Skin of body (tissue), 2 donors: ENCODE measurements around the gene FBN1. TPM values are rescaled to one million over a fixed set of nuclear protein-coding genes. Genes with fewer than 3 reads are reported as not detected.
A peak's percentile ranks its signal among the peaks of the same experiment; 100 is the strongest.

Experiments used
- DNase-seq: peaks from one replicate; lab custom pipeline; 2025; lab: John Stamatoyannopoulos, UW
- total RNA-seq: library from RNA; depleted of rRNA; stranded (reverse); fragments of >200 nt; gene quantifications from one replicate; pipeline ENCODE4 v1.2.3, GENCODE V29; 2014

Gene FBN1
- total RNA-seq, 1 donor from 2014 or later = 480 TPM

DNA sequence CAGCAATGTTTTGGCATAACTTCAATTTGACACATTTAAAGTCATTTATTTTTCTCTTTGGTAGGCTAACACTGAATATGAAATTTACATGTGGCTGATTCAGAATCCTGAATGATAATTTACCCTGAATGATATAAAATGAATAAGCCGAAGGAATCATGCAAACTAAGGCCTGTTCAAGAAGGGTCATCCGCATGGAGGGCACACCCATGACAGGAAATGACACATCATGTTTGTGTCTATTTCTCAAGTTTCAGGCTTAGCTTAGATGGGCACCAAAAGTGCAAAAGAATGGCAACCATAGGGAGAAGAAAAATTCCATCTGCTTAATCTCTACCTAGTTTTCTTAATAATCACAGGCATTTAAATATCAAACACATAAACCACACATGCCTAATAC lies 172.8 kb downstream of the FBN1 start:
- no peak for DNase-seq

GRCh38 chr15:48471073-48471472 lies 174.4 kb downstream of the FBN1 start:
- DNase-seq = no peak

DNA sequence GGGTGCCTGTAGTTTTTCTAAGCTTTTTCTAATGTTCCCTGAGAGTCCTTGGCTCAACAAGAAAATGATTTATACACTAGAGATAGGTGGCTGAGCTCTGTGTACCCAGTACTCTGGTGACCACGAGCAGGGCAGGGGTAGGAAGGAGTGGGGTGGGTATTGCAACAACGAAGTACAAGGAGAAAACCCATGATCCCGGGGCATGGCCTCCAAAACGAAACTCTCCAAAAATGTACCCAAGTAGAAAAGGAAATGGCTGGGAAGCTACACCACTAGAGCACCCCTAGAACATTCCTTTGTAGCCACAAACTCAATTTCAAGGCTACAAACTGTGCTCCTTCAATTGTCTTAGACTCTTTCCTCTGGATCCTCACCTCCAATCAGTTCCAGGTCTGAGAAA lies 175.4 kb downstream of the FBN1 start:
- no peak for DNase-seq

DNA sequence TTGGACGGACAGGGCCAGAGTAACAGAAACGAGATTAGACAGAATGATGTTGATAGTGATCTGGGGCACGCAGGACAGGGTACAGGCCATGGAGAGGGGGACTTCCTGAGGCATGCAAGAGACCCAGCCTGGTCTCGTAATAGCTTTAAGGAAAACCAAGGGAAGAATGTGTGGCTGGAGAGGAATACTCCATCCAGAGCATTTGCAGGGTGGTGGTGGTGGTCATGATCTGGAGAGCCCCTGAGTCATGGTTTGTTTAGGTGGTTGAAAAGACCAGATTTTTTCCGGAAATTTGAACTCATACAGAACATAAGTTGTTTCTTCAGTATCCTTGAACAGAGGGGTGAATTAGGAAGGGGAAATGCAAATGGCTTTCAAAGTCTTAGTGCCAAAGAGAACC lies 175.8 kb downstream of the FBN1 start:
- no peak for DNase-seq

GRCh38 chr15:48469271-48469670 lies 176.2 kb downstream of the FBN1 start:
- DNase-seq = no peak

GRCh38 chr15:48467801-48468200 lies 177.7 kb downstream of the FBN1 start:
- DNase-seq = no peak

- DNase-seq = no peak
Observed at GRCh38 chr15:48466820-48467219, 178.7 kb downstream of the FBN1 start.

DNA sequence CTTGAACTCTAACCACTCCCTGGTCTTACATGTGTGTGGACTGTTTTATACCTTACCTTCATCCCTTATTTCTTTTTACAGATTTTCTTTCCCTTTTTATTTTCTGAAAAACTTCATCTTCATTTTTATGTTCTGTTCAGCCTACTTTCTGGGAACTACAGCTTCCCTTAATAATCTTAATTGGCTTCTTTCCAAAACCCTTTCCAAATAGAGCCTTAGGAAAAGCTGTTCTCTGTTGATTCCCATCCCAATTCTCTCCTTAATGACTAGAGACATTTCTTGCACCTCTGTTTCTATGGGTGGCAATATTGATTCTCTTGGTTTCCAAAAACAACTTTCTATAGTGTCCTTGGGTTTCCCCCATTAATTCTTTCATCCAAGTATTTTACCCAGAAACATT lies 179.4 kb downstream of the FBN1 start:
- DNase-seq = no peak

GRCh38 chr15:48465410-48465809 lies 180.1 kb downstream of the FBN1 start:
- DNase-seq = no peak

GRCh38 chr15:48463366-48463880 lies 182.1 kb downstream of the FBN1 start:
- no peak for DNase-seq

DNA sequence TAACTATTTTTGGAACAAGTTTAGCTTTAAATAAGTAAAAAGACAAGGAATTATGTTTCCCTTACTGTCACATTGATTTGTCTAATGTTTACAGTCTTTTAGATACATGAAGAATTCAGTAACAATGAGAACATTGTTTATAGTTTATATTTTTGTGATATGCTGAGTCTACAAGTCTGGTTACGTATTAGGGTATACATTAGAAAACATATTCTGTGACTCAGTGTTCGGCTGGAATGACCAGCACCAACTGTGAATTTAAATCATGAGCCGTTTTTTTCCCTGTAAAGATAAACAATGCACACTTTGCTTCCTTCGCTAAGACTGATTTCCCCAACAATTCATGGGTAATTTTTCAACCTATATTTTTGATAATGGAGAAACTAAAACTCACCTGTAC lies 182.8 kb downstream of the FBN1 start:
- DNase-seq = no peak

DNA sequence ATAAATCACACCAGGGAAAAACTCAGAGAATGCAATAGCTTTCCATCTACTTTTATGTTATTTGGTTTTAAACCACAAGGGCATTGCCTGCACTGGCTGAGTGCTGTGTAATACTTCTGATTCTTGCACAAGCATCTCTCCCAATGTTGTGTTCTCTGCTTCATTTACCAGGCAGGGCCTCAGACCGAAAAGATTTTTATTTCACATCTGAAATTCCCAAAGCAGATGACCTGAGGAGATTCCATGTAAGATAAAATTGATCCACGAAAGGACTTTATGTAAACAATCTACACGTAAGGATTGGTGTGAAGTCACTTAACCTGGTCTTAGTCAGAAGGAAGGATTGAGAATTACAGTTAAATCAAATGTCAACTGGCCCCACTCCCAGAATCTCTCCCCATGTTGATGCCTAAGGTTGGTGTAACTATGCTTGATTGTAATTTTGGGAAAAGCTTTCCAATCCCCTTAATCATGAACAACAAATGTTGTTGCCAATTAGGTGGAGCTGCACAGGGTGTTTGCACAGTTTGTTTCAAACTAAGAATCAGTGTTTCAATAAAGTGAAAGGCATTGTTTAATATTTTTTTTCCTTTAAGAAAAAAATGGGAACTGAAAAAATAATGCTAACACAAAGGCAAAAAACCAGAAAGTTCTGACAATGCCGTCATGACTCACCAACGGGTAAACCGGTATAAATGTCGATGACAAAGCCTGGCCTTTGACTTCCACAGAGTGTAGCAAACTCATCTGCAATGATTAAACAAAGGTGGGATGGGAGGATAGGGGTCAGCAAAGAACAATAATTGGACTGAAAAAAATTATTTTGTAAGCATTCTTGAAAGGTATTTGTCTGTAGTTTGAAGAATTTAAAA lies 185.7 kb downstream of the FBN1 start:
- no peak for DNase-seq

- no peak for DNase-seq
Observed at GRCh38 chr15:48458876-48459275, 186.6 kb downstream of the FBN1 start.

GRCh38 chr15:48456134-48456533 lies 189.4 kb downstream of the FBN1 start:
- no peak for DNase-seq

- DNase-seq = peak; percentile 24
Observed at GRCh38 chr15:48451736-48452135, 193.8 kb downstream of the FBN1 start.

GRCh38 chr15:48451241-48451640 lies 194.3 kb downstream of the FBN1 start:
- DNase-seq = no peak

- DNase-seq = no peak
Observed at GRCh38 chr15:48449734-48450133, 195.8 kb downstream of the FBN1 start.

- no peak for DNase-seq
Observed at GRCh38 chr15:48447657-48448056, 197.9 kb downstream of the FBN1 start.

- no peak for DNase-seq
Observed at GRCh38 chr15:48447058-48447457, 198.5 kb downstream of the FBN1 start.

DNA sequence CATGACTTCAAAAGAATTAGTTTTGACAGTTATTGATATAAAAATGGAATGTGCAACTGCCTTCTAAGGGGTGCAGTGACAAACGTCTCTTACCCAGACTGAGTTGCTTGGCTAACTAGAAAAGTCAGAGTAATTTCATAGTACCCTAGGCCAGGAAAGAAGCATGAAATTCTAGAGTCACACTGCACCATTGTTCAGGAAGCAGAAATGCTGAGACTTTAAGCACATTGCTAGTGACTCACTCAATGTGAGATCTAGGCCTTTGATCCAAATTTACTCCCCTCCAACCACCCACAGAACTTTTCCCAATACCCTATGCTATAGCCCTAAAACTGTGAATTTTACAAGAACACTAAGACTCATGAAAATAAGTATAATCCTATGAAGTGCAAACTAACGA lies 203.5 kb downstream of the FBN1 start:
- no peak for DNase-seq

DNA sequence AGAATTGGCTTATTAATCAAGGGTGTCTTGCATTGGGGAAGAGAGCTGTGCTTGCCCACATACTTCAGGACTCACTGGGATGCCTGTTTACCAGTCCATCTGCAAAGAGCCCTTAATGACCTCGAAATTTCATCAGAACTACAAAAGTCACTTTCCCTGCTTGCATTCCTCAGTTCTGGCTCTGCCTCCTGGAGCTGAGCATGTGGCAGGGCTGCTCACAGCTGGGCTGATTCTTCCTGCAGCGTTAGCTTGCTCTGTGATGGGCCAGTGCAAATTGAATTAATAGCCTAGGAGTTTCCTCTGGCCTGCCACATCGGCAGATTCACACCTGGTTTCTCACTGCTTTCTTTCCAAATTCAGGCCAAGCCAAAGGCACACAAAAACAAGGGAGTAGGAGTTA lies 205.4 kb downstream of the FBN1 start:
- DNase-seq = no peak

DNA sequence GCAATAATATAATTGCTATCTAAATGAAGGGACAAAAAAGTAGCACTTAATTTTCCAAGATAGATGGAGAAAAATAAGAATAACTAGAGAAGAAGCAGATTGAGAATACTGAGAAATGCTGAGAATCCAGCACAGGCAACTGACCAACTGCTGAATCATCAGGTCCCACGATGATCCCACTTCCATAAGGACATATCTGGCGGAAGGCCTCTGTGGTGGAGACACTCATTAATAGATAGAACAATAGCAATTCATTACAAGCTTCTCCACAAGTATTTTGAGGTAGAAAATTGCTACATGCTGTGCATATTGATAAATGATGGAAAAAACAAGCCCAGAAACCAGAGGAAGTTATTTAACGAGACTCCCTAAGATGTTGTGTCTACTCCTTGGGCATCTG lies 208.3 kb downstream of the FBN1 start:
- DNase-seq = no peak

GRCh38 chr15:48435321-48435720 lies 210.2 kb downstream of the FBN1 start:
- DNase-seq = no peak
